Upper lobe of left lung (tissue), 6 donors: ENCODE results near the gene VAMP3. TPM values are rescaled to one million over a fixed set of nuclear protein-coding genes. Genes with fewer than 3 reads are reported as not detected.

ENCODE experiments used
- ATAC-seq, 2 donors: fragments of 200-7000 bp; cut with Tn5 transposase; one replicate each; pipeline ENCODE4 v1.9.1; 2022; ENCODE audit warnings: mild to moderate bottlenecking in 2 of 2, moderate library complexity in 2 of 2; ENCODE audit not compliant: low FRiP score in 2 of 2
- DNase-seq, 2 donors: peaks; one replicate each; pipeline ENCODE4 v3.0.0-alpha.2; 2019 to 2020
- H3K27ac ChIP-seq, 4 donors: fragments of 200-600 bp; sonication (generic); one replicate each; pipeline ENCODE4 v1.5.1; 2016 to 2019
- H3K27me3 ChIP-seq, 4 donors: fragments of 200-600 bp; sonication (generic); one replicate each; pipeline ENCODE4 v1.5.1; 2017 to 2019
- H3K36me3 ChIP-seq, 4 donors: fragments of 200-600 bp; sonication (generic); one replicate each; pipeline ENCODE4 v1.5.1; 2016 to 2019
- H3K4me1 ChIP-seq, 4 donors: fragments of 200-600 bp; sonication (generic); one replicate each; pipeline ENCODE4 v1.5.1; 2018 to 2019
- H3K4me3 ChIP-seq, 4 donors: fragments of 200-600 bp; sonication (generic); one replicate each; pipeline ENCODE4 v1.5.1; 2017 to 2019; ENCODE audit warnings: mild to moderate bottlenecking in 2 of 4, moderate library complexity in 1 of 4
- H3K9me3 ChIP-seq, 4 donors: fragments of 200-600 bp; sonication (generic); one replicate each; pipeline ENCODE4 v1.5.1; 2018 to 2019
- EP300 ChIP-seq, 4 donors: sonication (generic); formaldehyde crosslinking; IDR thresholded peaks; one replicate each; pipeline ENCODE4 v1.5.1; 2017; ENCODE audit warnings: antibody characterized with exemption in 4 of 4, control low read depth in 2 of 4
- POLR2A ChIP-seq, 4 donors: fragments of 450-650 bp; IDR thresholded peaks; one replicate each; pipeline ENCODE4 v1.5.1; 2016 to 2017; ENCODE audit warnings: antibody characterized with exemption in 4 of 4, mild to moderate bottlenecking in 2 of 4
- POLR2AphosphoS5 ChIP-seq, 2 donors: sonication (generic); formaldehyde crosslinking; IDR thresholded peaks; one replicate each; pipeline ENCODE4 v1.5.1; 2017; ENCODE audit warnings: antibody characterized with exemption in 2 of 2
- WGBS, 2 donors: methylation state at CpG; one replicate each; pipeline ENCODE4 v1.1.5; 2017 to 2018; 5-methylcytosine and 5-hydroxymethylcytosine counted together
- total RNA-seq, 6 donors: library from RNA; depleted of rRNA in 4 of 6; stranded (reverse); fragments of >200 nt in 4 of 6; gene quantifications; one replicate each; pipeline versions ENCODE4 v1.1.0 to v1.2.1, GENCODE V29; 2016 to 2021
- TF ChIP-seq, protein P1 (sequence below), 6 experiments: fragments of 450-650 bp in 4 of 6; fragments of 200-600 bp in 2 of 6; sonication (generic) in 2 of 6; IDR thresholded peaks; one replicate each; pipeline ENCODE4 v1.5.1; 2016 to 2019; ENCODE audit warnings: antibody characterized with exemption in 6 of 6
- donor health status: DM: no; HTN: no; CAD: no; lungs with moderate emphysema.
- donor health status: DM: no; HTN: yes; CAD: no; lungs with severe emphysema.

The VAMP3 gene
- total RNA-seq, 6 donors from 2014 or later: 41.9 to 134 (median 114) TPM

DNA sequence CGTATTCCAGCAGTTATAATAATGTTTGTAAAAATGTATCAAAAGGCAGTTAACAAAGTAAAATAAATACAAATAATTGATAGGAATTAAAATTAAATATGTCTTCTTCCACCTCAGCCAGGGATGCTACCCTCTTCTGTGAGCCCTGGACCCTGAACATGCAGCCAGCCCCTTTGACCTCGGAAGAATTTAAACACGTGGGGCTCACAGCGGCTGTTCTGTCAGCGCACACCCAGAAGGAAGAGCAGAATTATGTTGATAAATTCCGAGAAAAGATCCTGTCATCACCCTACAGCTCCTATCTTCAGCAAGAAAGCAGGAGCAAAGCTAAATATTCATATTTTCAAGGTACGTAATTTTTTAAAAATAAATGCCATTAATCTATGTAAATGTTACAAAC is 55.3 kb downstream of the VAMP3 start:
- peaks cover 0 to 4% (median 0%) of the 10 kb centered on the region in 4 donors for H3K4me1 ChIP-seq
- no peak for DNase-seq
- H3K36me3 ChIP-seq: peaks cover 0 to 90% (median 29%) of the 10 kb centered on the region in 4 donors
- 82 to 83% methylated on average over 7 of the region's 7 CpGs for WGBS, 2 donors
- no peaks in the 10 kb centered on the region for H3K27me3 ChIP-seq
- TF ChIP-seq POLR2A (IDR thresholded peaks at IDR 0.05) (no peak), POLR2AphosphoS5 (IDR thresholded peaks at IDR 0.05) (no peak), EP300 (IDR thresholded peaks at IDR 0.05) (no peak)
- TF ChIP-seq, protein P1, sequence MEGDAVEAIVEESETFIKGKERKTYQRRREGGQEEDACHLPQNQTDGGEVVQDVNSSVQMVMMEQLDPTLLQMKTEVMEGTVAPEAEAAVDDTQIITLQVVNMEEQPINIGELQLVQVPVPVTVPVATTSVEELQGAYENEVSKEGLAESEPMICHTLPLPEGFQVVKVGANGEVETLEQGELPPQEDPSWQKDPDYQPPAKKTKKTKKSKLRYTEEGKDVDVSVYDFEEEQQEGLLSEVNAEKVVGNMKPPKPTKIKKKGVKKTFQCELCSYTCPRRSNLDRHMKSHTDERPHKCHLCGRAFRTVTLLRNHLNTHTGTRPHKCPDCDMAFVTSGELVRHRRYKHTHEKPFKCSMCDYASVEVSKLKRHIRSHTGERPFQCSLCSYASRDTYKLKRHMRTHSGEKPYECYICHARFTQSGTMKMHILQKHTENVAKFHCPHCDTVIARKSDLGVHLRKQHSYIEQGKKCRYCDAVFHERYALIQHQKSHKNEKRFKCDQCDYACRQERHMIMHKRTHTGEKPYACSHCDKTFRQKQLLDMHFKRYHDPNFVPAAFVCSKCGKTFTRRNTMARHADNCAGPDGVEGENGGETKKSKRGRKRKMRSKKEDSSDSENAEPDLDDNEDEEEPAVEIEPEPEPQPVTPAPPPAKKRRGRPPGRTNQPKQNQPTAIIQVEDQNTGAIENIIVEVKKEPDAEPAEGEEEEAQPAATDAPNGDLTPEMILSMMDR (IDR thresholded peaks at IDR 0.05): no peak
- H3K27ac ChIP-seq: no peak overlapping the region
- no peak for ATAC-seq
- H3K9me3 ChIP-seq: no peaks in the 10 kb centered on the region
- H3K4me3 ChIP-seq: peak overlapping the region in 1 of 4 donors; percentile 46

DNA sequence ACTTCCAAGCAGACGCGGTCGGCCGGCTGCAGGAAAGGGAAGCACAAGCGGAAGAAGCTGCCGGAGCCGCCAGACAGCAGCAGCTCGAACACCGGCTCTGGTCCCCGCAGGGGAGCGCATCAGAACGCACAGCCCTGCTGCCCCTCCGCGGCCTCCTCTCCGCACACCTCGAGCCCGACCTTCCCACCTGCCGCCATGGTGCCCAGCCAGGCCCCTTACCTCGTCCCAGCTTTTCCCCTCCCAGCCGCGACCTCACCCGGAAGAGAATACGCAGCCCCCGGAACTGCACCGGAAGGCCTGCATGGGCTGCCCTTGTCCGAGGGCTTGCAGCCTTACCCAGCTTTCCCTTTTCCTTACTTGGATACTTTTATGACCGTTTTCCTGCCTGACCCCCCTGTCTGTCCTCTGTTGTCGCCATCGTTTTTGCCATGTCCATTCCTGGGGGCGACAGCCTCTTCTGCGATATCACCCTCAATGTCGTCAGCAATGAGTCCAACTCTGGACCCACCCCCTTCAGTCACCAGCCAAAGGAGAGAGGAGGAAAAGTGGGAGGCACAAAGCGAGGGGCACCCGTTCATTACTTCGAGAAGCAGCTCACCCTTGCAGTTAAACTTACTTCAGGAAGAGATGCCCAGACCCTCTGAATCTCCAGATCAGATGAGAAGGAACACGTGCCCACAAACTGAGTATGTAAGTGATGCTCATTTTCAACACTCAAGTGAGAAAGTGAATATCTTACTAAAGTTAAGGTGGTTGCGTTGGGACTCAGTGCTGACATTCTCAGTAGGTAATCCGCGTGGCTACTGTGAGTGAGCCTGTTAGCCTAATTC is 56.2 kb downstream of the VAMP3 start:
- peaks cover 0 to 8% (median 0%) of the 10 kb centered on the region in 4 donors for H3K4me1 ChIP-seq
- no peaks in the 10 kb centered on the region for H3K27me3 ChIP-seq
- H3K36me3 ChIP-seq: peaks cover 0 to 80% (median 24%) of the 10 kb centered on the region in 4 donors
- peak overlapping the region in 3 of 4 donors; percentile 16 to 46 (median 29) for H3K4me3 ChIP-seq
- H3K27ac ChIP-seq: peak overlapping the region in 2 of 4 donors; percentile 19 to 78
- DNase-seq: peak in 1 of 2 donors; percentile 70
- H3K9me3 ChIP-seq: no peaks in the 10 kb centered on the region
- 83% methylated on average over 39 of the region's 39 CpGs for whole genome bisulfite sequencing, 2 donors
- no peak for ATAC-seq
- TF ChIP-seq POLR2AphosphoS5 (IDR thresholded peaks at IDR 0.05) (no peak), POLR2A (IDR thresholded peaks at IDR 0.05) (no peak), EP300 (IDR thresholded peaks at IDR 0.05) (no peak)
- TF ChIP-seq, protein P1 (IDR thresholded peaks at IDR 0.05): no peak

Other genes starting within 250 kb of the VAMP3 start
- 10 to 100 TPM; 20.1 to 43.0 (median 26.9) TPM for gene PER3, start 13.0 kb downstream of the VAMP3 start, total RNA-seq
- not detected for gene UTS2, start 81.8 kb downstream of the VAMP3 start, total RNA-seq
- gene TNFRSF9, start 169.5 kb downstream of the VAMP3 start, total RNA-seq: 1 to 10 TPM in 2 of 6 donors, under 1 TPM in 3, not detected in 1; 0.11 to 1.5 (median 0.61) TPM
- gene PARK7, start 190.4 kb downstream of the VAMP3 start, total RNA-seq: 100 to 1,000 TPM in 4 of 6 donors, 10 to 100 TPM in 2; 52.4 to 217 (median 130) TPM